PFSK-1 (cell line): Measurements from ENCODE around the gene AKAP6.

ENCODE experiments used
- FOXP2 ChIP-seq: optimal IDR thresholded peaks from 2 replicates; pipeline ENCODE3; 2011; ENCODE audit warnings: borderline replicate concordance, control low read depth, inconsistent platforms; ENCODE audit not compliant: insufficient read depth; ENCODE audit errors: extremely low read length, extremely low read depth
- POLR2AphosphoS5 ChIP-seq: IDR thresholded peaks from 2 replicates; pipeline ENCODE4 v1.6.1; 2012; ENCODE audit warnings: low read depth, mild to moderate bottlenecking, control low read depth, low read length, moderate library complexity
- SIN3A ChIP-seq: IDR thresholded peaks from 2 replicates; pipeline ENCODE4 v1.6.1; 2012; ENCODE audit warnings: mild to moderate bottlenecking, low read length, moderate library complexity, borderline replicate concordance; ENCODE audit not compliant: insufficient read depth
- TAF1 ChIP-seq: IDR thresholded peaks from 2 replicates; pipeline ENCODE4 v1.6.1; 2012; ENCODE audit warnings: low read length, control low read depth, borderline replicate concordance; ENCODE audit not compliant: insufficient read depth
- TF ChIP-seq, protein P1 (sequence below), 2 experiments: IDR thresholded peaks; 2 replicates each; pipeline versions ENCODE4 v1.6.1 to v1.8.0; 2011 to 2012; ENCODE audit warnings: low read depth in 2 of 2, low read length in 2 of 2, control low read depth in 1 of 2, inconsistent platforms in 1 of 2, mild to moderate bottlenecking in 1 of 2, moderate library complexity in 1 of 2; ENCODE audit not compliant: insufficient read depth in 1 of 2

Gene AKAP6

DNA sequence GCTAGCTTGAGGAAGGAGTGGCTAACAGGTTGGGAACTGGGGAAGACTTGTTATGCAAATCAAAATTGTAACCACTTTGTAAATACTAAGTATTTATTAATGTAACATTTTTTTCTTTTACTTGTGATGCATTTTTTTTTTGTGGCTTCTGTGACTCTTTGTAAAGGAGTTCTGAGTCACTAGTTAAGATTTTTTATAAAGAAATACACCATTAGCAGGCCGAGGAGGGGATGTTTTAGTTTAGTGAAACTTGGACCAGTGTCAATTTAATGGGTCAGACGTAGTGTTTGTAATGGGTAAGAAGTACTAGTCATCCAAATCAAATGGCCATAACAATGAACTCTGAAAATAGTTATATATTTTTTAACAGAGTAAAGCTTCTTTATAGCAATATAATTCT lies 43.1 kb downstream of the AKAP6 start:
- TF ChIP-seq FOXP2 (no peak), TAF1 (no peak), POLR2AphosphoS5 (no peak), SIN3A (no peak)
- TF ChIP-seq, protein P1, sequence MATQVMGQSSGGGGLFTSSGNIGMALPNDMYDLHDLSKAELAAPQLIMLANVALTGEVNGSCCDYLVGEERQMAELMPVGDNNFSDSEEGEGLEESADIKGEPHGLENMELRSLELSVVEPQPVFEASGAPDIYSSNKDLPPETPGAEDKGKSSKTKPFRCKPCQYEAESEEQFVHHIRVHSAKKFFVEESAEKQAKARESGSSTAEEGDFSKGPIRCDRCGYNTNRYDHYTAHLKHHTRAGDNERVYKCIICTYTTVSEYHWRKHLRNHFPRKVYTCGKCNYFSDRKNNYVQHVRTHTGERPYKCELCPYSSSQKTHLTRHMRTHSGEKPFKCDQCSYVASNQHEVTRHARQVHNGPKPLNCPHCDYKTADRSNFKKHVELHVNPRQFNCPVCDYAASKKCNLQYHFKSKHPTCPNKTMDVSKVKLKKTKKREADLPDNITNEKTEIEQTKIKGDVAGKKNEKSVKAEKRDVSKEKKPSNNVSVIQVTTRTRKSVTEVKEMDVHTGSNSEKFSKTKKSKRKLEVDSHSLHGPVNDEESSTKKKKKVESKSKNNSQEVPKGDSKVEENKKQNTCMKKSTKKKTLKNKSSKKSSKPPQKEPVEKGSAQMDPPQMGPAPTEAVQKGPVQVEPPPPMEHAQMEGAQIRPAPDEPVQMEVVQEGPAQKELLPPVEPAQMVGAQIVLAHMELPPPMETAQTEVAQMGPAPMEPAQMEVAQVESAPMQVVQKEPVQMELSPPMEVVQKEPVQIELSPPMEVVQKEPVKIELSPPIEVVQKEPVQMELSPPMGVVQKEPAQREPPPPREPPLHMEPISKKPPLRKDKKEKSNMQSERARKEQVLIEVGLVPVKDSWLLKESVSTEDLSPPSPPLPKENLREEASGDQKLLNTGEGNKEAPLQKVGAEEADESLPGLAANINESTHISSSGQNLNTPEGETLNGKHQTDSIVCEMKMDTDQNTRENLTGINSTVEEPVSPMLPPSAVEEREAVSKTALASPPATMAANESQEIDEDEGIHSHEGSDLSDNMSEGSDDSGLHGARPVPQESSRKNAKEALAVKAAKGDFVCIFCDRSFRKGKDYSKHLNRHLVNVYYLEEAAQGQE (IDR thresholded peaks at IDR 0.05; ENCODE audit: insufficient read depth in 1 of 2, low read depth in 2 of 2, low read length in 2 of 2) = no peak

DNA sequence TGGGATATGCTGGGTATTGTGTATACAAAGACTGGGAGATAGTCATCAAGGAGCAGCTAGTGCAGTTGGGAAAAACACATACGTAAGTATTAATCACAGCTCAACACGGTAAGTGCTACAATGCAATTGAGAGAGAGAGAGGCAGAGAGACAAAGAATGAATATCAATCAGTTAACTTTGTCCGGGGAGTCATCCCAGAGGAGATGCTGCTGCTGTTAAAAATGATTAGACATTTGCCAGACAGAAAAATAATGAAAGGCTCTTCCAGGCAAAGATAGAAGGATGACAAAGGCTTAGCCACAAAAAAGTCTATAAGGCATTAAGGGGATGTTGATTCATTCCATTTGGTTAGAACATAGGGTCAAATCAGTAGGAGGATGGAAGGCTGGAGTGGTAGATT lies 45.1 kb downstream of the AKAP6 start:
- TF ChIP-seq FOXP2 (no peak), TAF1 (no peak), POLR2AphosphoS5 (no peak), SIN3A (no peak)
- TF ChIP-seq, protein P1 (IDR thresholded peaks at IDR 0.05; ENCODE audit: insufficient read depth in 1 of 2, low read depth in 2 of 2, low read length in 2 of 2) = no peak

DNA sequence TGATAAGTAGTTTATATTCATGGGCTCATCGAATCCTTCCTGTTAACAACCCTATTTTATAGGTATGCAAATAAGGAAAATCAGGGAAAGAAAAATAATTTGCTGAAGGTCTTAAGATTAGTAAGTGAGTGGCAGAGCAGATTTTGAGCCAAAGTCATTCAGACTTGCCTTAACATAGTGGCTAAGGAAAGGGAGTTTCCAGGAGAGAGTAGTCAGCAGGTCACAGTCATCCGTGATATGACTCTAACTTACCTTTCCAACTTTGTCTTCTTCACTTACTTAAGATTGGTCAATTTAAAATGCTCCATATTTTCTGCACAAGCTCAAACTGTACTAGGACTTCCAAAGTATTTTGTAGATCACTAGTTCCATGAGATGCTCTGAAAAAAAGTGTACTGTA lies 46.6 kb downstream of the AKAP6 start:
- TF ChIP-seq, protein P1 (IDR thresholded peaks at IDR 0.05; ENCODE audit: insufficient read depth in 1 of 2, low read depth in 2 of 2, low read length in 2 of 2) = no peak
- TF ChIP-seq TAF1 = no peak
- no peak for TF ChIP-seq SIN3A
- TF ChIP-seq FOXP2 = no peak
- TF ChIP-seq POLR2AphosphoS5 = no peak

DNA sequence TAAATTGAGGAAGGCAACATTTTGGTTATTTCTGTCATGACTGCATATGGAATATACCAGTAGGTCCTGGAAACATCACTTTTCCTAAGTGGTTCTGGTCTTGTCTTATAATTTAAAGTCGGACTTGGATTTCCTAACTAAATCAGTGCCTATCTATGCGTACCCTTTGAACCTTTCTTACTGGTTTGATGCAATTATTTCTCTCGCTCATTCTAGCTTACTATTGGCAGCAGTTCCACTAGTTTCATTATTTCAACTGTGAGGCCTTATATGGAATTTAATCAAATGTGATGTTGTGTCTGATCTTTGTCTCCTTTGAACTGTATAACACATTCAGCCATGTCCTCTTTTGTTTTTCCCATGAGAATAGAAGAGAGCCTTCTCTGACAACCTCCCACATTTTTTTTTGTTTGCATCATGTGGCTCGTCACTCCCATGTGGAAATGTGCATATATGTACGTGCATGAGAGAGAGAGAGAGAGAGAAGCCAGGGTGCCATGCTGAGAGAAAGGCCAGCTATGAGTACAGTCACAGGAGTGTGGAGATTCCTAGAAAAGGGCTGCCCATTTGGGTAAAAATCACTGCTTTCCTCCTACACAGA lies 48.0 kb downstream of the AKAP6 start:
- TF ChIP-seq, protein P1 (IDR thresholded peaks at IDR 0.05; ENCODE audit: insufficient read depth in 1 of 2, low read depth in 2 of 2, low read length in 2 of 2) = no peak
- TF ChIP-seq POLR2AphosphoS5 (no peak), TAF1 (no peak), SIN3A (no peak), FOXP2 (no peak)

DNA sequence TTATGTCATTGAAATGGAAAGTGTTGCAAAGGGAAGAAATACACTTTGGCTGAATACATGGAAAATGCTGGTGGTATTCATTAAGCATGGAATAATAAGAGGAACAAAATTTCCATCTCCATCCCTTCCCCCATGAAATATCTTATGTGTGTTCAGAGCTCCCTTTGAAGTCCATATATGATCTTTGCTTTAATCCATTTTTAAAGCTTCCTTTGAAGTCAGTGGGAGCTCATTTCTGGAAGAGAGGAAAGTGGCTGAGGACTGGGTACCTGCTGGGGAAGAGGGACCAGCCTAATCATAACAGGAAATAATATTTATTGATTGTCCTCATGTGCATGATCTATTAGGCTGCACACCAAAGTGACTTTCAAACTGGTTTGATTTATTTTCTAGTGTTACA lies 49.2 kb downstream of the AKAP6 start:
- TF ChIP-seq, protein P1 (IDR thresholded peaks at IDR 0.05; ENCODE audit: insufficient read depth in 1 of 2, low read depth in 2 of 2, low read length in 2 of 2) = no peak
- no peak for TF ChIP-seq FOXP2
- TF ChIP-seq POLR2AphosphoS5 = no peak
- TF ChIP-seq TAF1 = no peak
